ENCODE measurements around the gene UGT2A1. TPM values are rescaled to one million over a fixed set of nuclear protein-coding genes. Genes with fewer than 3 reads are reported as not detected.

UGT2A1 gene
- total RNA-seq, 1 experiment from 2014 or later, result not detected

DNA sequence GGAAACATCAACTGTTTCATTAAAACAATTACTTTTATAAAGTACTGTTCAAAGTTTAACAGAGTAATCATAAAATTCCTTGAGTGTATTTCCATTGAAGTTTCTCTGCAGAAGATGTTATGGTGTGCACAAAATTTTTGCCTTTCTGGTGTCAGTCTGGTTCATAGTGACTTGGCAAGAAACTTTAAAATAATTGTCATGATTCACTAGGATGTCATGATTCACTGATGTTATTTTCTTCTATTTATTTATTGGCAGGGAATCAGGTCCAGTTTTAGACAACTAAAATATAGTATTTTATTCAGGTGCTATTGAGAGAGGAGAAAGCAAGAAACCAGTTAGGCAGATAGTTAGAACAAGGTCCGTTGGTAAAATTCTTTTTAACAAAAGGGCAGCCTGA lies 3.8 kb downstream of the UGT2A1 start:
- DNase-seq (ENCODE audit: low read depth, low spot score) (no peak), ATAC-seq (no peak)
- no peaks in the 10 kb centered on the region for H3K4me1 ChIP-seq (ENCODE audit: control insufficient read depth in 1 of 2, insufficient read depth in 2 of 2, low read length in 2 of 2)
- no peaks in the 10 kb centered on the region for H3K79me2 ChIP-seq (ENCODE audit: insufficient read depth, low read length)
- no TSS peak for BruUV-seq (replicated peaks)
- H3K27ac ChIP-seq (ENCODE audit: low read depth, low read length), result no peak overlapping the region
- H3K36me3 ChIP-seq (ENCODE audit: control insufficient read depth in 1 of 2, insufficient read depth in 2 of 2, low read length in 2 of 2), result no peaks in the 10 kb centered on the region
- ChIA-PET POLR2A (no interaction called here), RAD21 (ENCODE audit: low non-redundant PET in 1 of 2, low total read pairs in 2 of 2, uncharacterized antibody in 2 of 2, unreplicated experiment in 2 of 2) (no interaction called here), CTCF (no interaction called here)
- intact Hi-C loops (cut with micrococcal nuclease), result no loop called here
- H3K4me3 ChIP-seq (replicated peaks in 1 of 2; ENCODE audit: low read depth in 1 of 2, low read length in 2 of 2), result no peak overlapping the region
- no peak overlapping the region for H3K4me2 ChIP-seq (ENCODE audit: low read length)
- H2AFZ ChIP-seq (ENCODE audit: low read depth, low read length, poor library complexity, severe bottlenecking), result no peak overlapping the region
- H3K9me2 ChIP-seq (ENCODE audit: insufficient read depth), result no peaks in the 10 kb centered on the region
- no peaks in the 10 kb centered on the region for H3K27me3 ChIP-seq (ENCODE audit: insufficient read depth, low read length)
- H3K9ac ChIP-seq (ENCODE audit: low read length), result no peak overlapping the region
- no peak for TF ChIP-seq RAD21 (IDR thresholded peaks at IDR 0.05; ENCODE audit: low read depth)
- no peak for TF ChIP-seq SP1 (IDR thresholded peaks at IDR 0.05; ENCODE audit: low read depth)
- TF ChIP-seq EGR1 (IDR thresholded peaks at IDR 0.05; ENCODE audit: low read depth), result no peak
- no peak for TF ChIP-seq ELF1 (IDR thresholded peaks at IDR 0.05; ENCODE audit: borderline replicate concordance, low read depth)
- TF ChIP-seq, protein P1, sequence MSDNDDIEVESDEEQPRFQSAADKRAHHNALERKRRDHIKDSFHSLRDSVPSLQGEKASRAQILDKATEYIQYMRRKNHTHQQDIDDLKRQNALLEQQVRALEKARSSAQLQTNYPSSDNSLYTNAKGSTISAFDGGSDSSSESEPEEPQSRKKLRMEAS (IDR thresholded peaks at IDR 0.05), result no peak
- TF ChIP-seq TCF7L2 (IDR thresholded peaks at IDR 0.05; ENCODE audit: borderline replicate concordance, extremely low read depth, insufficient read depth, insufficient read length), result no peak
- no peak for TF ChIP-seq JUND (IDR thresholded peaks at IDR 0.05)
- TF ChIP-seq, protein P2, sequence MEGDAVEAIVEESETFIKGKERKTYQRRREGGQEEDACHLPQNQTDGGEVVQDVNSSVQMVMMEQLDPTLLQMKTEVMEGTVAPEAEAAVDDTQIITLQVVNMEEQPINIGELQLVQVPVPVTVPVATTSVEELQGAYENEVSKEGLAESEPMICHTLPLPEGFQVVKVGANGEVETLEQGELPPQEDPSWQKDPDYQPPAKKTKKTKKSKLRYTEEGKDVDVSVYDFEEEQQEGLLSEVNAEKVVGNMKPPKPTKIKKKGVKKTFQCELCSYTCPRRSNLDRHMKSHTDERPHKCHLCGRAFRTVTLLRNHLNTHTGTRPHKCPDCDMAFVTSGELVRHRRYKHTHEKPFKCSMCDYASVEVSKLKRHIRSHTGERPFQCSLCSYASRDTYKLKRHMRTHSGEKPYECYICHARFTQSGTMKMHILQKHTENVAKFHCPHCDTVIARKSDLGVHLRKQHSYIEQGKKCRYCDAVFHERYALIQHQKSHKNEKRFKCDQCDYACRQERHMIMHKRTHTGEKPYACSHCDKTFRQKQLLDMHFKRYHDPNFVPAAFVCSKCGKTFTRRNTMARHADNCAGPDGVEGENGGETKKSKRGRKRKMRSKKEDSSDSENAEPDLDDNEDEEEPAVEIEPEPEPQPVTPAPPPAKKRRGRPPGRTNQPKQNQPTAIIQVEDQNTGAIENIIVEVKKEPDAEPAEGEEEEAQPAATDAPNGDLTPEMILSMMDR (IDR thresholded peaks at IDR 0.05 in 2 of 3, conservative IDR thresholded peaks at IDR 0.05 in 1 of 3; ENCODE audit: borderline replicate concordance in 1 of 3, insufficient read depth in 1 of 3, low read depth in 2 of 3, low read length in 2 of 3), result no peak
- TF ChIP-seq CEBPB (IDR thresholded peaks at IDR 0.05; ENCODE audit: low read depth), result no peak
- TF ChIP-seq SIN3A (IDR thresholded peaks at IDR 0.05; ENCODE audit: low read depth), result no peak
- no peak for TF ChIP-seq ZNF274 (IDR thresholded peaks at IDR 0.05; ENCODE audit: low read depth, low read length)
- TF ChIP-seq YY1 (IDR thresholded peaks at IDR 0.05; ENCODE audit: extremely low read depth, insufficient replicate concordance, low read depth, low read length), result no peak
- TF ChIP-seq, protein P3, sequence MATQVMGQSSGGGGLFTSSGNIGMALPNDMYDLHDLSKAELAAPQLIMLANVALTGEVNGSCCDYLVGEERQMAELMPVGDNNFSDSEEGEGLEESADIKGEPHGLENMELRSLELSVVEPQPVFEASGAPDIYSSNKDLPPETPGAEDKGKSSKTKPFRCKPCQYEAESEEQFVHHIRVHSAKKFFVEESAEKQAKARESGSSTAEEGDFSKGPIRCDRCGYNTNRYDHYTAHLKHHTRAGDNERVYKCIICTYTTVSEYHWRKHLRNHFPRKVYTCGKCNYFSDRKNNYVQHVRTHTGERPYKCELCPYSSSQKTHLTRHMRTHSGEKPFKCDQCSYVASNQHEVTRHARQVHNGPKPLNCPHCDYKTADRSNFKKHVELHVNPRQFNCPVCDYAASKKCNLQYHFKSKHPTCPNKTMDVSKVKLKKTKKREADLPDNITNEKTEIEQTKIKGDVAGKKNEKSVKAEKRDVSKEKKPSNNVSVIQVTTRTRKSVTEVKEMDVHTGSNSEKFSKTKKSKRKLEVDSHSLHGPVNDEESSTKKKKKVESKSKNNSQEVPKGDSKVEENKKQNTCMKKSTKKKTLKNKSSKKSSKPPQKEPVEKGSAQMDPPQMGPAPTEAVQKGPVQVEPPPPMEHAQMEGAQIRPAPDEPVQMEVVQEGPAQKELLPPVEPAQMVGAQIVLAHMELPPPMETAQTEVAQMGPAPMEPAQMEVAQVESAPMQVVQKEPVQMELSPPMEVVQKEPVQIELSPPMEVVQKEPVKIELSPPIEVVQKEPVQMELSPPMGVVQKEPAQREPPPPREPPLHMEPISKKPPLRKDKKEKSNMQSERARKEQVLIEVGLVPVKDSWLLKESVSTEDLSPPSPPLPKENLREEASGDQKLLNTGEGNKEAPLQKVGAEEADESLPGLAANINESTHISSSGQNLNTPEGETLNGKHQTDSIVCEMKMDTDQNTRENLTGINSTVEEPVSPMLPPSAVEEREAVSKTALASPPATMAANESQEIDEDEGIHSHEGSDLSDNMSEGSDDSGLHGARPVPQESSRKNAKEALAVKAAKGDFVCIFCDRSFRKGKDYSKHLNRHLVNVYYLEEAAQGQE (IDR thresholded peaks at IDR 0.05; ENCODE audit: low read depth), result no peak
- no peak for TF ChIP-seq EZH2phosphoT487 (IDR thresholded peaks at IDR 0.05; ENCODE audit: borderline replicate concordance)
- TF ChIP-seq SRF (IDR thresholded peaks at IDR 0.05; ENCODE audit: low read depth), result no peak
- H4K20me1 ChIP-seq (ENCODE audit: insufficient read depth), result no peaks in the 10 kb centered on the region
- H3K9me3 ChIP-seq (ENCODE audit: control insufficient read depth in 1 of 2, insufficient read depth in 1 of 2, low read depth in 1 of 2, low read length in 2 of 2), result no peaks in the 10 kb centered on the region

Measured in HCT116 (cell line).